ENCODE data around the gene MRPL17. TPM values are rescaled to one million over a fixed set of nuclear protein-coding genes. Genes with fewer than 3 reads are reported as not detected.
"Not testable (repeated sequence)": the region's sequence is repeated elsewhere in the genome, so short reads cannot be mapped to it uniquely, and the experiment has no call there.

The MRPL17 gene
- total RNA-seq, 2 donors from 2014 or later: 25.6 to 28.2 TPM

- intact Hi-C loops (cut with DNase I): loop anchor here (10.0 kb wide), 1 partner anchor 153 kb away; no protein-coding TSS in a partner anchor
- DNase-seq (ENCODE audit: low spot score): no peak
These were observed 4.7 kb upstream of the MRPL17 start for GRCh38 chr11:6687876-6688275.

GRCh38 chr11:6686006-6686405 lies 2.9 kb upstream of the MRPL17 start:
- DNase-seq (ENCODE audit: low spot score): no peak
- intact Hi-C loops (cut with DNase I): loop anchor here (10.0 kb wide), 1 partner anchor 151 kb away; no protein-coding TSS in a partner anchor

GRCh38 chr11:6684068-6684467 lies 928 bp upstream of the MRPL17 start:
- intact Hi-C loops (cut with DNase I): loop anchor here (5.0 to 10.0 kb wide), 2 partner anchors 72 to 149 kb away; partner anchors contain the start of gene TAF10 (in 1 of the 2)
- DNase-seq (ENCODE audit: low spot score): not testable (repeated sequence)

- DNase-seq (ENCODE audit: low spot score): no peak
- intact Hi-C loops (cut with DNase I): loop anchor here (5.0 to 10.0 kb wide), 2 partner anchors 70 to 148 kb away; partner anchors contain the start of gene TAF10 (in 1 of the 2)
These were observed 577 bp downstream of the MRPL17 start for GRCh38 chr11:6682591-6682935.

- intact Hi-C loops (cut with DNase I): loop anchor here (5.0 to 10.0 kb wide), 2 partner anchors 70 to 147 kb away; partner anchors contain the start of gene TAF10 (in 1 of the 2)
- DNase-seq (ENCODE audit: low spot score): no peak
These were observed 1.2 kb downstream of the MRPL17 start for GRCh38 chr11:6681949-6682348.

- no peak for DNase-seq (ENCODE audit: low spot score)
- intact Hi-C loops (cut with DNase I): loop anchor here (5.0 to 10.0 kb wide), 2 partner anchors 69 to 147 kb away; partner anchors contain the start of gene TAF10 (in 1 of the 2)
These were observed 1.6 kb downstream of the MRPL17 start for GRCh38 chr11:6681505-6681904.

GRCh38 chr11:6677018-6677417 lies 6.1 kb downstream of the MRPL17 start:
- no peak for DNase-seq (ENCODE audit: low spot score)
- intact Hi-C loops (cut with DNase I): no loop called here

GRCh38 chr11:6674862-6675261 lies 8.3 kb downstream of the MRPL17 start:
- intact Hi-C loops (cut with DNase I): no loop called here
- DNase-seq (ENCODE audit: low spot score): no peak

GRCh38 chr11:6674219-6674597 lies 8.9 kb downstream of the MRPL17 start:
- intact Hi-C loops (cut with DNase I): no loop called here

GRCh38 chr11:6673523-6674218 lies 9.5 kb downstream of the MRPL17 start:
- DNase-seq (ENCODE audit: low spot score): no peak
- intact Hi-C loops (cut with DNase I): no loop called here

More at GRCh38 chr11:6674219-6674597, 8.9 kb downstream of the MRPL17 start:
- no peak for DNase-seq (ENCODE audit: low spot score)

GRCh38 chr11:6671991-6672390 lies 11.1 kb downstream of the MRPL17 start:
- no peak for DNase-seq (ENCODE audit: low spot score)
- intact Hi-C loops (cut with DNase I): no loop called here

GRCh38 chr11:6670202-6670830 lies 12.8 kb downstream of the MRPL17 start:
- intact Hi-C loops (cut with DNase I): no loop called here

GRCh38 chr11:6667733-6668374 lies 15.3 kb downstream of the MRPL17 start:
- no peak for DNase-seq (ENCODE audit: low spot score)
- intact Hi-C loops (cut with DNase I): no loop called here

More at GRCh38 chr11:6670202-6670830, 12.8 kb downstream of the MRPL17 start:
- no peak for DNase-seq (ENCODE audit: low spot score)

- no peak for DNase-seq (ENCODE audit: low spot score)
- intact Hi-C loops (cut with DNase I): no loop called here
These were observed 16.6 kb downstream of the MRPL17 start for GRCh38 chr11:6666302-6667183.

GRCh38 chr11:6664551-6664950 lies 18.6 kb downstream of the MRPL17 start:
- DNase-seq (ENCODE audit: low spot score): no peak

GRCh38 chr11:6663794-6664469 lies 19.2 kb downstream of the MRPL17 start:
- no peak for DNase-seq (ENCODE audit: low spot score)
- intact Hi-C loops (cut with DNase I): no loop called here

More at GRCh38 chr11:6664551-6664950, 18.6 kb downstream of the MRPL17 start:
- intact Hi-C loops (cut with DNase I): no loop called here

- no peak for DNase-seq (ENCODE audit: low spot score)
- intact Hi-C loops (cut with DNase I): no loop called here
These were observed 22.4 kb downstream of the MRPL17 start for GRCh38 chr11:6660712-6661111.

GRCh38 chr11:6658647-6659046 lies 24.5 kb downstream of the MRPL17 start:
- intact Hi-C loops (cut with DNase I): loop anchor here in 1 of 2 donors (5.0 kb wide), 1 partner anchor 41 kb away; the partner anchor contains the start of gene TPP1
- DNase-seq (ENCODE audit: low spot score): no peak
